ENCODE results near the gene SNX27.

- no peak for TF ChIP-seq GATA2 (IDR thresholded peaks at IDR 0.05; ENCODE audit: low read depth, low read length)
- TF ChIP-seq GATA3 (IDR thresholded peaks at IDR 0.05; ENCODE audit: low read depth, low read length) = no peak
These were observed 95.8 kb downstream of the SNX27 start for GRCh38 chr1:151707541-151708065.
